Right renal cortex interstitium (tissue), 3 donors: Measurements from ENCODE around the gene C2CD4C. TPM values are rescaled to one million over a fixed set of nuclear protein-coding genes. Genes with fewer than 3 reads are reported as not detected.
"Not testable (repeated sequence)": the region's sequence is repeated elsewhere in the genome, so short reads cannot be mapped to it uniquely, and the experiment has no call there.

Experiments used
- DNase-seq, 3 donors: peaks; one replicate each; pipeline ENCODE4 v3.0.0-alpha.2; 2013; ENCODE audit warnings: low read depth in 3 of 3, low spot score in 2 of 3
- polyA plus RNA-seq, 3 donors: library from polyadenylated mRNA; unstranded; fragments of 120-200 nt; gene quantifications; one replicate each; pipeline ENCODE4 v1.2.1, GENCODE V29; 2013; ENCODE audit not compliant: insufficient read length in 3 of 3

The C2CD4C gene
- polyA plus RNA-seq, 3 donors, result 1.1 to 1.4 (median 1.2) TPM

GRCh38 chr19:418761-419671, 10.1 kb upstream of the C2CD4C start:
- DNase-seq, result no peak

DNA sequence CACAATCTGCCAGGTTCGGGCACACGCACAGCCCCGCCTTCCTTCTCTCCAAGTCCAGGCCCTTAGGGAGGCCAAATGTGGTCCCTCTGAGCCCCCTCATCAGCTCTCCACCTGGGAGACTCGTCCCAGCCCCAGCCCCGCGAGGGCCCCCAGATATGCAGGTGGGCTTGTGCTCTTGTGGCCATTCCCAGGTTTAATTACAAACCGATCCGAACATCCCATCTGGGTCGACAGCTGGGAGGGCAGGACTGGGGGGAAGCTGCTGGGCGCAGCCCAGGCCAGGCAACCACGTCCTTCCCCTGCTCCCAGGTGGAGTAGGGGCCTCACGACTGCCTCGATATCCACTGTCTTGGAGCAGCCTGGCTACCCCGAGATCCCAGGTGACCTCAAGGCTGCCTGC, 7.5 kb upstream of the C2CD4C start:
- DNase-seq, result no peak

GRCh38 chr19:415292-415691, 6.3 kb upstream of the C2CD4C start:
- no peak for DNase-seq

DNA sequence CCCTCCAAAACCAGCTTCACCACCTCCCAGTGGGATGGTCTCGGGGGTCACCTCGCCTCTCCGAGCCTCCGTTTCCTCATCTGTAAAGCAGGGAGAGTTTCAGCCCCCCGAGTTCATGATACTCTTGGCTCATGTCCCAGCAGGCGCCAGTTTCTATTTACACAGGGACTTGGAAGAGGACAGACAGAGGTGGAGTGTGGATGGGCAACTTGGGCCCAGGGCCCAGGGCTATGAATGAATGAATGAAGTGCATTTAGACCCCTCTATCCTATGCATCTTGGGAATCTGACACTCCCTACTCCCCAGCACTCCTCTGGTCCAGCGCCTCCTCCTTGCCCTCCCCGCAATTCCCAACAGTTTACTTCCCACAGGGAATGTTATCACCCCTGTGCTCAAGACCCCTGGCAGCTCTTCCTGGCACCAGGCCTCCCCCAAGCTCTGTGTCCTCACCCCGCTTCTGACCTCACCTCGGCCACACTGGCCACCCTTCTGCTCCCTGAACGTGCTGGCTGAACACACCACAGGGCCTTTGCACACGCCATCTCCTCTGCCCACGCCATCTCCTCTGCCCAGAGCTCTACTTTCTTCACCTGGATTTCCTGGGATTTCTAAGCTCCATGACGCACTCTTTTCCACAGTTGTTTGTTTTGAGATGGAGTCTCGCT, 4.9 kb upstream of the C2CD4C start:
- DNase-seq, result no peak

GRCh38 chr19:412356-413355, 3.7 kb upstream of the C2CD4C start:
- DNase-seq, result no peak

DNA sequence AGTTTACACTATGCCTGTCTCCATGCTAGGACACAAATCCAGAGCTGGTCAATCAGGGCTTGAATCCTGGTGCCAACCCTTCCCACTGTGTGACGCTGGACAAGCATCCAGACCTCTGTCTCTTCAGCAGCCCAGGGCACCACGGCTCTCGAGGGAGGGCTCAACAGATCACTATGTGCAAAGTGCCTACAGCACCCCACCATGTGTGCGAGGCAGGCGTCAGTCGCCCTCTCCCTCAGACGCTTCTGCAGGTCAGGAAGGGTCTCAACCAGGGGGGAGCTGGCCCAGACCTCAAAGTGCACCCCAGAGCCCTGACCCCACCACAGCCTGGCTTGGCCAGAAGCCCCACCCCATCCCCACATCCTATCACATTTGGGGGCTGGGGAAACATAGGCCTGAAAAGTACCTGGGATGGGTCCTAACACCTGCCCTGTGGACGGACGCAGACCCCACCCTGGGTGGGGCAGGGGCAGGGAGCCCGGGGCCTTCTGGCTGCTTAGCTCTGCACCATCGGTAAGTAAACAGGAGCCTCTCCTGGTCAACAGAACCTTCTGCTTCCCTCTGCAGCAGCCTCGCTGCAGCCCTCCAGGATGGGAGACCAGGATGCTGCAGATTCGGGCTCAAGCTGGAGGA, 2.9 kb upstream of the C2CD4C start:
- DNase-seq, result no peak

GRCh38 chr19:411121-411722, 2.3 kb upstream of the C2CD4C start:
- DNase-seq, result not testable (repeated sequence)

DNA sequence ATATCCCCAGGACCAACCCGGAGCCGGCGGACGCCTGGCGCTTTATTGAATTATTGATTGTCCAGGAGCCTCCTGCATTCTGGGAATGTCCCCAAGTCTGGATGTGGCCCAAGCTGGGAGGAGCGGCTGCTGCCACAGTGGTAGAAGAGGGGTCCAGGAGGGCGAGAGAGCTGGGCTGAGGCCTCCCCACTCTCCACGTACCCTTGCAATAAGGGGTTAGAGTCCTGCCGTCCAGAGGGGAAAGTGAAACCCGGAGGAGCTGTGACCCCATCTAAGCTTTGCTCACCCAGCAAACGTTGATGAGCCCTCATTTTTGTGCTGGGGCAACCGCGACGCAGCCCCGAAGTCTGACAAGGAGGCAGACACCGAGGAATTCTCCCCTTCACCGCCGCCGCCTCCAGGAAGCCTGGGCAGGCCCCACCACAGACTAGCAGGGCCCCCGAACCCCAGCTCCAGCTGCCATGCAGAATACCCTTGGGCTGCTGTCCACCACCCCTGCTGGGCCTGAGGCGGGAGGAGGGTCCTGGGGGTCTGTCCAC, 1.4 kb upstream of the C2CD4C start:
- DNase-seq, result no peak

DNA sequence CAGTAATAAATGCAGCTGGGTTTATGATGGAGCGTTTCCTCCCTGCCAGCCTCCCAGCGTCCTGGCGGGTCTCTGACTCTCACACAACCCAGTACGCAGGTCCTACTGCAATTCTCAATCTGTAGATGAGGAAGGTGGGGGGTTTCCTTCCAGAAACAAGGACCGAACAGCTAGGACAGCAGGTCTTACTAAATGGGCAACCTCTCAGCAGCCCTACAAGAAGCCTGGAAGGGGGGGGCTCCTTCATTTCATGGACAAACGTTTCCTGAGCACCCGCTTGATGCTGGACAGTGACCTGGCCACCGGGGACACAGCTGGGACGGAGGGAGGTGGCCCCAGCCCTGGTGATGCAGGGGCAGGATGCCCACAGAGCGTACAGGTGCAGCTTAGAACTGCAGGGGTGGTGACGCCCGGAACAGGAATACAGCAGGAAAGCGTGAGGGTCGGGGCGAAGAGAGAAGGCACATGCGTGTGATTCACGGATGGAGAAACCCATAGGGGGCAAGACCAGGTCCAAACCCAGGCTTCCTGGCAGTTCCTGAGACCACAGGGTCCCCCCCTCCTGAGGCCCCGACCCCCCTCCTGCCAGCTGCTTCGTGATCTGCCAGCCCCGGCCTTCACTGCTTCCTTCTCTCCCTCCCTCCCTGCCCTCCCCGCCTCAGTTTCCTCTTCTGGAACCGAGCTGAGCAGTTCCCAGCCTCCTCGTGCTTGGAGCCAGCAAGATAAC, 732 bp upstream of the C2CD4C start:
- no peak for DNase-seq

DNA sequence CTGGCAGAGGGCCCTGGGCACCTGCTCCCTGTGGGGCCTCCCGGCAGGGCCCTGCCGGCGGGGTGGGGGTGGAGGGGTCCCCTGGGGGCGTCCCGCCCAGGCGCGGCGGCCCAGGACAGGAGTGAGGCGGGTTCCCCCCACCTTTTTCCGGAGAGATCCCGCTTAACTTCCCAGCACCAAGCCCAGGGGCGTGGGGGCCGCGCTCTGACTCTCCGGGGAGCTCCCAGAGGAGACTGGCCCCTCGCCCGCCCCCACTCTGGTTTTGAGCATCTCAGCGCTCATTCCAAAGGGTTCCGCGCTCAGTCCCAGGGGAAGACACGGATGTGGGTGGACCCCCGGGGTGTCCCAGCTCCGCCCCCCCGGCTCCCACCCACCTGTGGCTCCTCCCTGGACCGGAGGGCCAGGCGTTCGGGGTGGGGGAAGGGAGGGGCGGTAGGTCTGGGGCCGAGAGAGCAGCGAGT, 476 bp downstream of the C2CD4C start:
- DNase-seq, result no peak

DNA sequence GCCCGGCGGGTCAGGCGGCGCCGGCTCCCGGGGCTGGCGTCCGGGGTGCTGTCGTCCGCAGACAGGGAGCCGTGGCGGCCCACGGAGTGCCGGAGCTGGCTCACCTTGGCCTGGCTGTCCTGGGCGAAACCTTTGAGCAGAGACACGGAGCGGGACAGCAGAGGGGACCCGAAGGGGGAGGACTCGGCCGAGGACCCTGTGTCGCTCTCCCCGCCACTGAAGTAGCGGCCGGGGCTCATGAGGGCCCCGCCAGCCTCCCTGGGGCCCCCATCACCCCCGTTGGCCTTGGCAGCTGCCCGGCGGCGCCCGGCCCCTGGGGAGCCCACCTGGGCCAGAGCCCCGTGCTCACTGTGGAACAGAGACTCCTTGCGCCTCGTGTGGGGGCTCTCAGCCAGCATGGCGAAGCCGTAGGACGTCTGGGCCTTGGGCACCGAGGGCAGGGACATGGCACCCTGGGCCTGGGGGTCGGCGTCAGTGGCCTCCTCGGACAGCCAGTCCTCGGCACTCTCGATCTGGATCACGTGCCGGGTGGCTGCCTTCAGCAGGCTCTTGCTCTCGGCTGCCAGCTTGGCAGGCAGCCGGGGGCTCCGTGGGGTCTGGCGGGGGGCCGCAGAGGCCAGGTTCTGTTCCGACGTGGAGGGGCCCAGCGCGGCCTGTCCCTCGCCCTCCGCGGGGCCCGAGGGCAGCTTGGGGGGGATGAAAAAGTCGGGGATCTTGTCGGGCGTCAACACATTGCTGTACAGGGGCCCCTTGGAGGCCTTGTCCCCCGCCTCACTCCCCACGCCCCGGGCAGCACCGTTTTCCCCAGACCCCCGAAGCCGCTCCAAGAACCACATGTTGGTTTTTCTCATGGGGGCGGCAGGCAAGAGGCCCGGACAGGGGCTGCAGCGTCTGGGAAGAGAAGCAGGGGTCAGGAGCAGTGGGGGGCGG, 1.2 kb downstream of the C2CD4C start:
- no peak for DNase-seq

DNA sequence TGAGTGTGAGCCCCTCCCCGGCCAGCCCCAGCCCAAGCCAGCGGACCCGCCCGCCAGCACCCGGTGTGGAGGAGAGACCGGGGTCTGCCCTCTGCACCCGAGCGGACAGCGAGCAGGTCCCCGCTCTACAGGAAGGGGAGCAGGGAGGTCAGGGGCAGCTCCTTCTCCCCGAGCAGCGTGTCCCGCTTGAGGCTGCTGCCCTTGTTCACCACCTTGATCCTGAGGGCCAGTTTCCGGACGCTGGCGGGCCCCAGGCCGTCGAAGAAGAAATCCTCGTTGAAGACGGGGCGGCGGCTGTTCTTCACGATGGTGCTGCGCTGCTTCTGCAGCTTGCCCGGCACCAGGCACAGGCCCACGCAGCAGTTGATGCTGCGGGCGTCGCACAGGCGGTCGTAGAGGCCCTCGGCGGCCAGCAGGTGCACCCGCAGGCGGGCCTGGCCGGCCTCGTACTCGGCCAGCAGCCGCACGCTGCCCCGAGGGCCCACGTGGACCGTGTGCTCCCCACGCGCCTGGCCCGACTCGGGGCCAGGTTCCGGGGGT, 1.9 kb downstream of the C2CD4C start:
- DNase-seq, result no peak

- DNase-seq, result no peak
These were observed 2.7 kb downstream of the C2CD4C start for GRCh38 chr19:406135-406781.

- DNase-seq, result no peak
These were observed 3.6 kb downstream of the C2CD4C start for GRCh38 chr19:405121-405965.

- DNase-seq, result no peak
These were observed 5.5 kb downstream of the C2CD4C start for GRCh38 chr19:403221-404027.
